BLaER1 treated with 17β-estradiol and CSF1 and Interleukin-3, amounts not matched to agents 10 nM and 100 nM (cell line): ENCODE data around the gene CYP2S1.

ENCODE experiments used
- H3K27ac ChIP-seq, 11 experiments: shearing (Covaris generic); formaldehyde crosslinking; 2 replicates each; pipeline ENCODE4 v1.8.1; 2022
- H3K27me3 ChIP-seq, 11 experiments: shearing (Covaris generic); formaldehyde crosslinking; 2 replicates each; pipeline ENCODE4 v1.8.1; 2022
- H3K36me3 ChIP-seq, 11 experiments: shearing (Covaris generic); formaldehyde crosslinking; 2 replicates each; pipeline ENCODE4 v1.8.1; 2022
- H3K4me1 ChIP-seq, 10 experiments: shearing (Covaris generic); formaldehyde crosslinking; 2 replicates each; pipeline ENCODE4 v1.8.1; 2022
- H3K4me2 ChIP-seq, 11 experiments: shearing (Covaris generic); formaldehyde crosslinking; 2 replicates each; pipeline ENCODE4 v1.8.1; 2022
- H3K4me3 ChIP-seq, 10 experiments: shearing (Covaris generic); formaldehyde crosslinking; 2 replicates each; pipeline ENCODE4 v1.8.1; 2022
- H3K9ac ChIP-seq, 11 experiments: shearing (Covaris generic); formaldehyde crosslinking; 2 replicates each; pipeline ENCODE4 v1.8.1; 2022
- H3K9me3 ChIP-seq, 11 experiments: shearing (Covaris generic); formaldehyde crosslinking; replicated peaks in 1 of 11; 2 replicates each; pipeline ENCODE4 v1.8.1; 2022
- H4K20me1 ChIP-seq, 11 experiments: shearing (Covaris generic); formaldehyde crosslinking; 2 replicates each; pipeline ENCODE4 v1.8.1; 2022
- Cebpa-rat ChIP-seq, 11 experiments: shearing (Covaris generic); IDR thresholded peaks; 2 replicates each; pipeline ENCODE4 v1.8.1; 2022

CYP2S1 gene

GRCh38 chr19:41230067-41230857, 37.2 kb downstream of the CYP2S1 start:
- Histone ChIP-seq H3K4me1 (peaks cover 0 to 30% (median 17%) of the 10 kb centered on the region in 10 experiments; a peak in 15 of 20 replicates), H3K4me3 (no peak overlapping the region), H3K9me3 (no peaks in the 10 kb centered on the region), H4K20me1 (0 out of 22 replicates have a peak, but pooled peaks cover 0 to 4% (median 0%) of the 10 kb centered on the region in 11 experiments), H3K9ac (no peak overlapping the region), H3K27me3 (no peaks in the 10 kb centered on the region), H3K27ac (no peak overlapping the region), H3K36me3 (no peaks in the 10 kb centered on the region), H3K4me2 (no peak overlapping the region)
- TF ChIP-seq Cebpa-rat (IDR thresholded peaks at IDR 0.05): no peak

GRCh38 chr19:41232686-41233085, 39.7 kb downstream of the CYP2S1 start:
- peaks cover 0 to 30% (median 17%) of the 10 kb centered on the region in 10 experiments; a peak in 15 of 20 replicates for H3K4me1 ChIP-seq

DNA sequence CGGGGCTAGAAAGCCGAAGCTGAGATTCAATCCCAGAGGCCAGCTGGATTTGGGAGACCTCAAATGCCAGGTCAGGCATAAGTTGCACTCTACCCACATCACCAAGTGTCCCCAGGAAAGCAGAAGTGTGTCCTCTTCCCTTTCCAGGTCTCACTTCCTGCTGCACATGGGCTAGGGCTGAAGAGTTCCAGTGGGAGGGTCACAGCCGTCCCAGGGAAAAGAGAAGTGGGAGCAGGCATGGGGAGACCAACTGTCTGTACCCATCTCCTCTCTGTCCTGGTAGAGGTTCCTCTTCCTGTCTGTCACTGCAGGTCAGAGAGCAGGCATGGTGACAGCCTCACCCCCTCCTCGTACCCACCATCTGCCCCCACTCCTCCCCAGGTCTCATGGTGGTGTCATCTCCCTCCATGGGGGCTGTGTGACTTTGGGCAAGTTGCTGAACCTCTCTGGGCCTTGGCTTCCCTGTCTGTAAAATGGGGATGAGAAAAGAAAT, 40.8 kb downstream of the CYP2S1 start:
- Histone ChIP-seq H3K9me3 (no peaks in the 10 kb centered on the region), H3K9ac (peak overlapping the region in 4 of 11 experiments; percentile 38 to 42 (median 41); a peak in 6 of 22 replicates), H3K27ac (peak overlapping the region in 5 of 11 experiments; percentile 37 to 68 (median 66); a peak in 9 of 22 replicates), H3K4me3 (no peak overlapping the region), H3K36me3 (no peaks in the 10 kb centered on the region), H3K4me1 (peaks cover 0 to 30% (median 18%) of the 10 kb centered on the region in 10 experiments; a peak in 15 of 20 replicates), H3K27me3 (no peaks in the 10 kb centered on the region), H3K4me2 (peak overlapping the region in 6 of 11 experiments; percentile 26 to 78 (median 72); a peak in 12 of 22 replicates), H4K20me1 (0 out of 22 replicates have a peak, but pooled peaks cover 0 to 4% (median 0%) of the 10 kb centered on the region in 11 experiments)
- no peak for TF ChIP-seq Cebpa-rat (IDR thresholded peaks at IDR 0.05)

More at GRCh38 chr19:41232686-41233085, 39.7 kb downstream of the CYP2S1 start:
- no peak overlapping the region for H3K4me3 ChIP-seq
- no peaks in the 10 kb centered on the region for H3K27me3 ChIP-seq
- no peaks in the 10 kb centered on the region for H3K36me3 ChIP-seq
- peak overlapping the region in 5 of 11 experiments; percentile 46 to 78 (median 76); a peak in 9 of 22 replicates for H3K4me2 ChIP-seq
- H4K20me1 ChIP-seq: 0 out of 22 replicates have a peak, but pooled peaks cover 0 to 4% (median 0%) of the 10 kb centered on the region in 11 experiments
- no peak for TF ChIP-seq Cebpa-rat (IDR thresholded peaks at IDR 0.05)
- H3K9me3 ChIP-seq: no peaks in the 10 kb centered on the region
- H3K27ac ChIP-seq: peak overlapping the region in 1 of 11 experiments; percentile 68; a peak in 1 of 22 replicates
- no peak overlapping the region for H3K9ac ChIP-seq

GRCh38 chr19:41234512-41235168, 41.6 kb downstream of the CYP2S1 start:
- H3K9ac ChIP-seq: no peak overlapping the region
- peaks cover 0 to 30% (median 18%) of the 10 kb centered on the region in 10 experiments; a peak in 15 of 20 replicates for H3K4me1 ChIP-seq
- no peak for TF ChIP-seq Cebpa-rat (IDR thresholded peaks at IDR 0.05)
- no peak overlapping the region for H3K4me3 ChIP-seq
- H3K27me3 ChIP-seq: no peaks in the 10 kb centered on the region
- H3K36me3 ChIP-seq: no peaks in the 10 kb centered on the region
- peak overlapping the region in 1 of 11 experiments; percentile 67; a peak in 2 of 22 replicates for H3K27ac ChIP-seq
- peak overlapping the region in 2 of 11 experiments; percentile 76 to 78; a peak in 2 of 22 replicates for H3K4me2 ChIP-seq
- H3K9me3 ChIP-seq: no peaks in the 10 kb centered on the region
- 0 out of 22 replicates have a peak, but pooled peaks cover 0 to 4% (median 0%) of the 10 kb centered on the region in 11 experiments for H4K20me1 ChIP-seq

DNA sequence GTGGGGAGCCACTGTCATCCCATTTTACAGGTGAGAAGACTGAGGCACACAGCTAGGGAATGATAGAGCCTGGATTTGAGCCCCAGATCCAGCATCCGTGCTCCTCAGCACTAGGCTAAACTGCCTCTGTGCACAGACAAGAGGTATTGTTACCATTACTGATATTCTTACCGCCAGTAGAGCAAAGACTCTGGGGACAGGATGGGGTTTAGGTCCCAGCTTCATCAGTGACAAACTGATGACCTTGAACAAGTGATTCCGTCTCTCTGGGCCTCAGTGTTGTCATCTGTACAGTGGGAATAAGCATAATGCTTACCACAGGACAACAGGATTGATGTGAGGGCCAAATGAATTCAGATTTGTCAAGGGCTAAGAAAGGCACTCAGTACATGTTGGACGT, 42.5 kb downstream of the CYP2S1 start:
- H4K20me1 ChIP-seq: 0 out of 22 replicates have a peak, but pooled peaks cover 0 to 4% (median 0%) of the 10 kb centered on the region in 11 experiments
- no peaks in the 10 kb centered on the region for H3K36me3 ChIP-seq
- no peaks in the 10 kb centered on the region for H3K9me3 ChIP-seq
- no peak overlapping the region for H3K4me3 ChIP-seq
- no peak overlapping the region for H3K4me2 ChIP-seq
- no peak overlapping the region for H3K9ac ChIP-seq
- H3K4me1 ChIP-seq: peaks cover 0 to 30% (median 18%) of the 10 kb centered on the region in 10 experiments; a peak in 15 of 20 replicates
- H3K27me3 ChIP-seq: no peaks in the 10 kb centered on the region
- no peak overlapping the region for H3K27ac ChIP-seq
- no peak for TF ChIP-seq Cebpa-rat (IDR thresholded peaks at IDR 0.05)

DNA sequence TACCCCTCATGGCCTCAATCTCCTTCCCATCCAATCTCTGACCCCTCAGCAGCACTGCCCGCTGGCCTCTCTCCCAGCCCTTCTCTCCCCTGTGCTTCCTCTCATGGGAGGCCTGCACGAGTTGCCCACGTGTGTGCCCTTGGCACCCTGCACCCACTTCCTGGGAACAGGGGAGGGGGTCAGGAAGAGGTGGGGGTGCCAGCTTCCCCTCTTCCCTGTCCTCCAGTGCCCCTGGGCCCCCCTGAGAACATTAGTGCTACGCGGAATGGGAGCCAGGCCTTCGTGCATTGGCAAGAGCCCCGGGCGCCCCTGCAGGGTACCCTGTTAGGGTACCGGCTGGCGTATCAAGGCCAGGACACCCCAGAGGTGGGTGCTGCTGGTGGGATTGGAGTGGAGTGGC, 45.2 kb downstream of the CYP2S1 start:
- Histone ChIP-seq H4K20me1 (0 out of 22 replicates have a peak, but pooled peaks cover 0 to 4% (median 0%) of the 10 kb centered on the region in 11 experiments), H3K36me3 (no peaks in the 10 kb centered on the region), H3K4me1 (peaks cover 0 to 19% (median 12%) of the 10 kb centered on the region in 10 experiments; a peak in 15 of 20 replicates), H3K4me3 (no peak overlapping the region), H3K27me3 (no peaks in the 10 kb centered on the region), H3K4me2 (peak overlapping the region in 7 of 11 experiments; percentile 4 to 30 (median 18); a peak in 5 of 22 replicates), H3K27ac (peak overlapping the region in 1 of 11 experiments; percentile 3; a peak in 1 of 22 replicates), H3K9me3 (no peaks in the 10 kb centered on the region), H3K9ac (no peak overlapping the region)
- TF ChIP-seq Cebpa-rat (IDR thresholded peaks at IDR 0.05): no peak

GRCh38 chr19:41239363-41239762, 46.3 kb downstream of the CYP2S1 start:
- peaks cover 0 to 8% (median 5%) of the 10 kb centered on the region in 10 experiments; a peak in 8 of 20 replicates for H3K4me1 ChIP-seq
- no peaks in the 10 kb centered on the region for H3K36me3 ChIP-seq
- no peak for TF ChIP-seq Cebpa-rat (IDR thresholded peaks at IDR 0.05)
- H3K9ac ChIP-seq: no peak overlapping the region
- H3K27ac ChIP-seq: no peak overlapping the region
- H3K4me3 ChIP-seq: no peak overlapping the region
- H3K27me3 ChIP-seq: no peaks in the 10 kb centered on the region
- H3K9me3 ChIP-seq: no peaks in the 10 kb centered on the region
- no peak overlapping the region for H3K4me2 ChIP-seq
- no peaks in the 10 kb centered on the region for H4K20me1 ChIP-seq

DNA sequence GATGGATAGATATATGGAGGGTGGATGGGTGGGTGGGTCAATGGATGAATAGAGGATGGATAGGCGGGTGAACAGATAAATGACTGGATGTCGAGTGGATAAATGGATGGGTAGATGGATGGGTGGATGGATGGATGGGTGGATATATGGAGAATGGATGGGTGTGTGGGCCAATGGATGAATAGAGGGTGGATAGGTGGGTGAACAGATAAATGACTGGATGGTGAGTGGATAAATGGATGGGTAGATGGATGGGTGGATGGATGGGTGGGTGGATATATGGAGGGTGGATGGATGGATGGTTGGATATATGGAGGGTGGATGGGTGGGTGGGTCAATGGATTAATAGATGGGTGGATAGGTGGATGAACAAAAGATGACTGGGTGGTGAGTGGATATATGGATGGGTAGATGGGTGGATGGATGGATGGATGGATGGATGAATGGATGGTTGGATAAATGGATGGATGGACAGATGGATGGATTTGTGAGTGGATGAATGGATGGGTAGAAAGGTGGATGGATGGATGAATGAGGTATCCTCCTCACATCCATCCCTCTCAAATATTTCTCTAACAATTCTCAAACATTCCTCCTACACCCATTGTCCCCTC, 47.0 kb downstream of the CYP2S1 start:
- Histone ChIP-seq H3K4me2 (no peak overlapping the region), H3K4me3 (no peak overlapping the region), H3K4me1 (peaks cover 0 to 8% (median 3%) of the 10 kb centered on the region in 10 experiments; a peak in 5 of 20 replicates), H3K36me3 (no peaks in the 10 kb centered on the region), H3K9me3 (no peaks in the 10 kb centered on the region), H3K27ac (no peak overlapping the region), H3K9ac (no peak overlapping the region), H4K20me1 (no peaks in the 10 kb centered on the region), H3K27me3 (no peaks in the 10 kb centered on the region)
- no peak for TF ChIP-seq Cebpa-rat (IDR thresholded peaks at IDR 0.05)
